HepG2 (cell line): ENCODE results near the gene MAFF. TPM values are rescaled to one million over a fixed set of nuclear protein-coding genes. Genes with fewer than 3 reads are reported as not detected.
A peak's percentile ranks its signal among the peaks of the same experiment; 100 is the strongest.

Source experiments
- HDAC2 ChIP-seq: sonication (generic); formaldehyde crosslinking; IDR thresholded peaks from 2 replicates; pipeline ENCODE4 v1.4.0; 2020; ENCODE audit warnings: missing genetic modification reagents
- NFKBIZ ChIP-seq: IDR thresholded peaks from 2 replicates; pipeline ENCODE4 v1.6.1; 2018; ENCODE audit warnings: missing genetic modification reagents, missing compliant biosample characterization
- PHF21A ChIP-seq: sonication (generic); formaldehyde crosslinking; IDR thresholded peaks from 2 replicates; pipeline ENCODE4 v1.5.0; 2020; ENCODE audit warnings: mild to moderate bottlenecking, missing genetic modification reagents
- PRPF4 ChIP-seq: fragments of 200-400 bp; formaldehyde crosslinking; IDR thresholded peaks from 2 replicates; pipeline ENCODE4 v1.6.1; 2016; ENCODE audit warnings: low read length, low read depth; ENCODE audit not compliant: poor library complexity, severe bottlenecking
- SOX6 ChIP-seq, 2 experiments: fragments of 450-650 bp in 1 of 2; sonication (generic) in 1 of 2; formaldehyde crosslinking in 1 of 2; IDR thresholded peaks; 2 replicates each; pipeline versions ENCODE4 v1.4.0 to v1.6.1; 2017 to 2020; ENCODE audit warnings: antibody characterized with exemption in 1 of 2, mild to moderate bottlenecking in 1 of 2, missing genetic modification reagents in 1 of 2
- ZNF33A ChIP-seq: sonication (generic); formaldehyde crosslinking; IDR thresholded peaks from 2 replicates; pipeline ENCODE4 v1.5.1; 2020; ENCODE audit warnings: missing genetic modification reagents, mild to moderate bottlenecking, moderate library complexity, borderline replicate concordance
- ZNF616 ChIP-seq: sonication (generic); formaldehyde crosslinking; IDR thresholded peaks from 2 replicates; pipeline ENCODE4 v1.5.0; 2020; ENCODE audit warnings: low read depth, mild to moderate bottlenecking, missing genetic modification reagents
- polyA plus RNA-seq, 8 experiments: library from polyadenylated mRNA; depleted of rRNA in 3 of 8; stranded (reverse) in 7 of 8; unstranded in 1 of 8; fragments of >200 nt; fragmentation: Illumina TruSeq in 4 of 8; extraction: Trizol in 4 of 8; gene quantifications; 2 replicates each; pipeline versions ENCODE4 v1.2.1 to v1.2.3, GENCODE V29; 2011 to 2016; ENCODE audit warnings: low read depth in 4 of 8, missing spikeins in 1 of 8, mixed read lengths in 1 of 8; ENCODE audit not compliant: insufficient read depth in 1 of 8
- total RNA-seq, 5 experiments: library from RNA; depleted of rRNA; stranded (reverse); fragments of >200 nt; fragmentation: Illumina TruSeq; extraction: Trizol; gene quantifications; 2 replicates each; pipeline ENCODE4 v1.2.3, GENCODE V29; 2016; ENCODE audit warnings: low read depth in 1 of 5
- TF ChIP-seq, protein P1 (sequence below): IDR thresholded peaks from 2 replicates; pipeline ENCODE4 v1.4.0; 2020; ENCODE audit warnings: mild to moderate bottlenecking, missing genetic modification reagents
- TF ChIP-seq, protein P2 (sequence below): sonication (generic); formaldehyde crosslinking; IDR thresholded peaks from 2 replicates; pipeline ENCODE4 v1.4.0; 2020; ENCODE audit warnings: mild to moderate bottlenecking, missing genetic modification reagents
- TF ChIP-seq, protein P3 (sequence below): sonication (generic); formaldehyde crosslinking; IDR thresholded peaks from 2 replicates; pipeline ENCODE4 v1.4.0; 2020; ENCODE audit warnings: missing genetic modification reagents

Gene MAFF
- total and polyA plus RNA-seq, 2 of the 13 experiments (the other 11 are each of a cell fraction or from before 2014, with no cell fraction given): 5.4 to 14.3 TPM

DNA sequence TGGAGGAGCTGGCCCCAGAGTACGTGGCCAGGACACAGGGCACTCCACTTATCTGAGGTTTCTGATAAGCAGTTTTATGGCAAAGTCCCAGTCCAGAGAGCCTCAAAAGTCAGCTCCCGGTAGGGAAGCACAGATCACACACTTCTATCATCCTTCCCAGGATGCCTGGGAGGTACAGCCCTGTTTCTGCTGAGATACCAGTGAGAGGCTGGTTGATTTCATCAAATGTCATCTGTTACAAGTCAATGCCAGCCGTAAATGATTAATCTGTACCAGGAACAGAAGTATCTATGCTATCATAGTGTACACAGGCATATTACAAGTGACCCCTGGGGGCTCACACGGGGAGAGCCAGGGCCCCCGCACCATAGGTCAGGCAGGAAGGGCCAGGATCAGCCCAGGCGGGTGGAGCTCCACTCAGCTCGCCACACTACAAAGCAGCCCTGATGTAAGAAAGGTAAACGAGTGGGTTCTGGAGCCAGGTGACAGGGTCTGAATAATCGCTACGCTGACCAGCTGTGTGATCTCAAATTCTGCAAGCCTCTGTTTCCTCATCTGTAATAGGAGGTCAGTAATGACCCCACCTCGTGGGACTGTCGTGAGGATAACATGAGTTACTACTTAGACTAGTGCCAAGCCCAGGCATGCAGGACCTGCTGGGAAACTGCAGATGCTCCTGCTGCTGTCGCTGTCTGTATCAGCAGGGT, 37.8 kb upstream of the MAFF start (continued):
- TF ChIP-seq, protein P1, sequence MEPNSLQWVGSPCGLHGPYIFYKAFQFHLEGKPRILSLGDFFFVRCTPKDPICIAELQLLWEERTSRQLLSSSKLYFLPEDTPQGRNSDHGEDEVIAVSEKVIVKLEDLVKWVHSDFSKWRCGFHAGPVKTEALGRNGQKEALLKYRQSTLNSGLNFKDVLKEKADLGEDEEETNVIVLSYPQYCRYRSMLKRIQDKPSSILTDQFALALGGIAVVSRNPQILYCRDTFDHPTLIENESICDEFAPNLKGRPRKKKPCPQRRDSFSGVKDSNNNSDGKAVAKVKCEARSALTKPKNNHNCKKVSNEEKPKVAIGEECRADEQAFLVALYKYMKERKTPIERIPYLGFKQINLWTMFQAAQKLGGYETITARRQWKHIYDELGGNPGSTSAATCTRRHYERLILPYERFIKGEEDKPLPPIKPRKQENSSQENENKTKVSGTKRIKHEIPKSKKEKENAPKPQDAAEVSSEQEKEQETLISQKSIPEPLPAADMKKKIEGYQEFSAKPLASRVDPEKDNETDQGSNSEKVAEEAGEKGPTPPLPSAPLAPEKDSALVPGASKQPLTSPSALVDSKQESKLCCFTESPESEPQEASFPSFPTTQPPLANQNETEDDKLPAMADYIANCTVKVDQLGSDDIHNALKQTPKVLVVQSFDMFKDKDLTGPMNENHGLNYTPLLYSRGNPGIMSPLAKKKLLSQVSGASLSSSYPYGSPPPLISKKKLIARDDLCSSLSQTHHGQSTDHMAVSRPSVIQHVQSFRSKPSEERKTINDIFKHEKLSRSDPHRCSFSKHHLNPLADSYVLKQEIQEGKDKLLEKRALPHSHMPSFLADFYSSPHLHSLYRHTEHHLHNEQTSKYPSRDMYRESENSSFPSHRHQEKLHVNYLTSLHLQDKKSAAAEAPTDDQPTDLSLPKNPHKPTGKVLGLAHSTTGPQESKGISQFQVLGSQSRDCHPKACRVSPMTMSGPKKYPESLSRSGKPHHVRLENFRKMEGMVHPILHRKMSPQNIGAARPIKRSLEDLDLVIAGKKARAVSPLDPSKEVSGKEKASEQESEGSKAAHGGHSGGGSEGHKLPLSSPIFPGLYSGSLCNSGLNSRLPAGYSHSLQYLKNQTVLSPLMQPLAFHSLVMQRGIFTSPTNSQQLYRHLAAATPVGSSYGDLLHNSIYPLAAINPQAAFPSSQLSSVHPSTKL: peak; percentile 42; the same call in 1 of the 2 replicates
- TF ChIP-seq, protein P2, sequence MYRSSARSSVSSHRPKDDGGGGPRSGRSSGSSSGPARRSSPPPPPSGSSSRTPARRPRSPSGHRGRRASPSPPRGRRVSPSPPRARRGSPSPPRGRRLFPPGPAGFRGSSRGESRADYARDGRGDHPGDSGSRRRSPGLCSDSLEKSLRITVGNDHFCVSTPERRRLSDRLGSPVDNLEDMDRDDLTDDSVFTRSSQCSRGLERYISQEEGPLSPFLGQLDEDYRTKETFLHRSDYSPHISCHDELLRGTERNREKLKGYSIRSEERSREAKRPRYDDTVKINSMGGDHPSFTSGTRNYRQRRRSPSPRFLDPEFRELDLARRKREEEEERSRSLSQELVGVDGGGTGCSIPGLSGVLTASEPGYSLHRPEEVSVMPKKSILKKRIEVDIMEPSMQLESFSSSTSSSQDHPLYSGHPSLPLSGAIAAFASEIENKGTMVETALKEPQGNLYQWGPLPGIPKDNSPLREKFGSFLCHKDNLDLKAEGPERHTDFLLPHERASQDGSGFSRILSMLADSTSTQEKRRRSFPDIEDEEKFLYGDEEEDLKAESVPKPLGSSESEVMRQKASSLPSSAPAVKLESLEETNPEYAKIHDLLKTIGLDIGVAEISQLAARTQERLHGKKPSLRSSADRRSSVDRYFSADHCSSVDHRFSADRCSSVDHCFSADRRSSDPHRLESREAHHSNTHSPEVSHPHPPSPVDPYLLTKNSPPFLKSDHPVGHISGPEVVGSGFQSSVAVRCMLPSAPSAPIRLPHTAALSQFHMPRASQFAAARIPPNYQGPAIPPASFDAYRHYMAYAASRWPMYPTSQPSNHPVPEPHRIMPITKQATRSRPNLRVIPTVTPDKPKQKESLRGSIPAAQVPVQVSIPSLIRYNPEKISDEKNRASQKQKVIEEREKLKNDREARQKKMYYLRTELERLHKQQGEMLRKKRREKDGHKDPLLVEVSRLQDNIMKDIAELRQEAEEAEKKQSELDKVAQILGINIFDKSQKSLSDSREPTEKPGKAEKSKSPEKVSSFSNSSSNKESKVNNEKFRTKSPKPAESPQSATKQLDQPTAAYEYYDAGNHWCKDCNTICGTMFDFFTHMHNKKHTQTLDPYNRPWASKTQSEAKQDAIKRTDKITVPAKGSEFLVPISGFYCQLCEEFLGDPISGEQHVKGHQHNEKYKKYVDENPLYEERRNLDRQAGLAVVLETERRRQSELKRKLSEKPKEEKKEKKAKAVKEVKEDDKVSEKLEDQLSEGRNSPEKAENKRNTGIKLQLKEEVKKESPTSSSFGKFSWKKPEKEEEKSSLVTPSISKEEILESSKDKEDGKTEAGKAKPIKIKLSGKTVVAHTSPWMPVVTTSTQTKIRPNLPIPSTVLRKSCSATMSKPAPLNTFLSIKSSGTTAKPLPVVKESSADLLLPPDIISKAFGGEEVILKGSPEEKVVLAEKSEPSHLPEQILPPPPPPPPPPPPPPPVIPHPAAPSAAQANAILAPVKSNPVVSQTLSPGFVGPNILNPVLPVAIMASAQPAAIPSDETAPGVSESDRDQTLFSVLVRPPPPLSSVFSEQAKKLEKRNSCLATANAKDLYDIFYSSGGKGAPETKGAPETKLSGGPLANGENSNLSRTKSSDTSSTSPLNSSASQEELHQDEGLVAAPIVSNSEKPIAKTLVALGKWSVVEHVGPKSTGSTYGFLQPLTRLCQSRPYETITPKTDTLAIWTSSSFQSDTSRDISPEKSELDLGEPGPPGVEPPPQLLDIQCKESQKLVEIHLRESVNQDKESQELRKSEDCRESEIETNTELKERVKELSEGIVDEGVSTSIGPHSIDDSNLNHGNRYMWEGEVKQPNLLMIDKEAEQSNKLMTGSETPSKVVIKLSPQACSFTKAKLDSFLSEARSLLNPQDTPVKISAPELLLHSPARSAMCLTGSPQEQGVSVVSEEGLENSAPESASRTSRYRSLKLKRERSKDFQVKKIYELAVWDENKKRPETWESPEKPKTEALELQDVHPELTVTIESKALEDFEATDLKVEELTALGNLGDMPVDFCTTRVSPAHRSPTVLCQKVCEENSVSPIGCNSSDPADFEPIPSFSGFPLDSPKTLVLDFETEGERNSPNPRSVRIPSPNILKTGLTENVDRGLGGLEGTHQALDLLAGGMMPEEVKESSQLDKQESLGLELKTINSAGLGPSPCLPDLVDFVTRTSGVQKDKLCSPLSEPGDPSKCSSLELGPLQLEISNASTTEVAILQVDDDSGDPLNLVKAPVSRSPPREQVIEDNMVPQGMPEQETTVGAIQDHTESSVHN: no peak
- TF ChIP-seq ZNF33A (no peak), HDAC2 (CRISPR knock-in tag) (peak; percentile 10; the same call in 1 of the 2 replicates), ZNF616 (no peak), NFKBIZ (CRISPR knock-in tag) (0 out of 2 replicates have a peak, but pooled peaks have one; percentile 21), PRPF4 (no peak), SOX6 (IDR thresholded peaks at IDR 0.05) (no peak), SOX6 (CRISPR knock-in tag; IDR thresholded peaks at IDR 0.05) (peak; percentile 65), PHF21A (CRISPR knock-in tag) (peak; percentile 75)
- TF ChIP-seq, protein P3, sequence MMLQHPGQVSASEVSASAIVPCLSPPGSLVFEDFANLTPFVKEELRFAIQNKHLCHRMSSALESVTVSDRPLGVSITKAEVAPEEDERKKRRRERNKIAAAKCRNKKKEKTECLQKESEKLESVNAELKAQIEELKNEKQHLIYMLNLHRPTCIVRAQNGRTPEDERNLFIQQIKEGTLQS (CRISPR knock-in tag): no peak
